Calu3 (cell line): ENCODE measurements around the gene DOCK10. TPM values are rescaled to one million over a fixed set of nuclear protein-coding genes. Genes with fewer than 3 reads are reported as not detected.

ENCODE experiments used
- BruUV-seq: library from RNA; stranded (reverse); fragments of 400-500 nt; replicated peaks from 2 replicates; lab custom pipeline; 2021; lab: Mats Ljungman, UMichigan
- CTCF ChIA-PET: fragments of 300-600 bp; sonication (Branson Sonifier 250); formaldehyde crosslinking; loops from one replicate; lab custom pipeline; 2022; ENCODE audit warnings: antibody characterized with exemption; lab: Charles Lee
- DNase-seq: peaks from one replicate; pipeline ENCODE4 v3.0.0; 2022
- H3K27ac Mint-ChIP-seq: one replicate; pipeline ENCODE4 v1.8.0; 2022; ENCODE audit warnings: mixed read lengths; ENCODE audit not compliant: unreplicated experiment
- H3K27me3 Mint-ChIP-seq: one replicate; pipeline ENCODE4 v1.8.0; 2022; ENCODE audit warnings: mixed read lengths; ENCODE audit not compliant: unreplicated experiment
- H3K36me3 Mint-ChIP-seq: one replicate; pipeline ENCODE4 v1.8.0; 2022; ENCODE audit warnings: mild to moderate bottlenecking, moderate library complexity, mixed read lengths; ENCODE audit not compliant: insufficient read depth, unreplicated experiment
- H3K4me1 Mint-ChIP-seq: one replicate; pipeline ENCODE4 v1.8.0; 2022; ENCODE audit warnings: mild to moderate bottlenecking, low read depth, mixed read lengths; ENCODE audit not compliant: unreplicated experiment
- H3K4me3 Mint-ChIP-seq: one replicate; pipeline ENCODE4 v1.8.0; 2022; ENCODE audit warnings: mild to moderate bottlenecking, low read depth, moderate library complexity, mixed read lengths; ENCODE audit not compliant: unreplicated experiment
- H3K9me3 Mint-ChIP-seq: one replicate; pipeline ENCODE4 v1.8.0; 2022; ENCODE audit warnings: low read depth, mixed read lengths; ENCODE audit not compliant: unreplicated experiment
- CTCF ChIP-seq: fragments of 200-600 bp; IDR thresholded peaks from one replicate; pipeline ENCODE4 v1.8.0; 2022; ENCODE audit warnings: antibody characterized with exemption; ENCODE audit not compliant: unreplicated experiment
- intact Hi-C: fragments of 100-400 bp; cut with micrococcal nuclease; formaldehyde crosslinking; loops from one replicate; pipeline ENCODE4 v1.10.0; 2022; ENCODE audit not compliant: unreplicated experiment
- total RNA-seq: library from RNA; stranded (reverse); gene quantifications from 2 replicates; pipeline ENCODE4 v1.2.3, GENCODE V29; 2022

The DOCK10 gene
- total RNA-seq, 1 experiment from 2014 or later = 11.9 TPM

DNA sequence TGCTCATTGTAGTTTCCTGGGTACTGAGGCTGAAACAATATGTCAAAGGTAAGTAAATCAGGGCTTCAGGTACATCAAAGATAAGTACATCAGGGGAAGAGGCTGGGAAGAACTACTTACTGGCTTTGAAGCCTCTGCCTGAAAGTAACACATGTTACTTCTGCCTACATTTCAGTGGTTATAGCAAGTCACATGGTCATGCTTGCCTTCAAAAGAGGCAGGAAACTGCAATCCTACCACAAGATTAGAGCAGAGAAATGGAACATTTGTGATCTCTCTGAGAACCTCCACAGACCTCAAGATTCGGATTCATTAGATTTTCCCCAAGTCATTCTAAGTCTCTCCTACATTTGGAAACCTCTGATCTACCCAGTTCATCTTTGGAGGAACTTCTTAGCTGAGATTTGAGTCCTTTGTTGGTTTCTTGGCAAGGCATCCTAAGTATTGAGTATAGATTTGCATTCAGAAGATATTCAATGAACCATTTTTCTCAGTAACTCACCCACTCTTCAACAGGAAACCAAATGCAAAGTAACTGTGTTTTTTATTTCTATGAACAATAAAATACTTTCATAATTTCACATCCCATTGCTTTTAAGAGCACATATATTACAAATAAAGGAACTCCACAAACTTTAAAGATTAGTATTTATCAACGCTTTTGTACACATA is 277.6 kb downstream of the DOCK10 start:
- BruUV-seq = no TSS peak
- H3K36me3 Mint-ChIP-seq = no peaks in the 10 kb centered on the region
- H3K4me3 Mint-ChIP-seq = no peak overlapping the region

DNA sequence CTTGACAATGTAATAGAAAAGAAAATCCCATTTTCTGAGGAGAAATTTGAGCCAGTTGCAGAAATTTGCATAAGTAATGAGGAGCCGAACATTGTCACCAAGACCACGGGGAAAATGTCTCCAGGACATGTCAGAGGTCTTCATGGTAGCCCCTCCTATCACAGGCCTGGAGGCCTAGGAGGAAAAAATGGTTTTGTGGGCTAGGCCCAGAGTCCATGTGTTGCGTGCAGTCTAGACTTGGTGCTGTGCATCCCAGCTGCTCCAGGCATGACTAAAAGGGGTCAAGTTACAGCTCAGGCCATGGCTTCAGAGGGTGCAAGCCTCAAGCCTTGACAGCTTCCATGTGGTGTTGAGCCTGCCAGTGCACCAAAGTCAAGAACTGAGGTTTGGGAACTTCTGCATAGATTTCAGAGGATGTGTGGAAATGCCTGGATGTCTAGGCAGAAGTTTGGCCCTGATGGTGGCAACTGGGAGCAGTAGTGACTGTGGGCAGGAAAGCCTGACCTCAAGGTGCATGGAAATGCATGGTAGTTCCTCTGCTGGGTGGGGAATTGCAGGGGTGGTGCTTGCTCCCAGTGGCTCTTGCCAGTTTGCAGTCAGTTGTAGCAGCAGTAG is 284.2 kb downstream of the DOCK10 start:
- H3K27me3 Mint-ChIP-seq = no peaks in the 10 kb centered on the region
- no peak for DNase-seq
- no peak overlapping the region for H3K27ac Mint-ChIP-seq
- intact Hi-C loops = no loop called here
- no peak overlapping the region for H3K4me3 Mint-ChIP-seq
- CTCF ChIA-PET = no interaction called here
- no TSS peak for BruUV-seq
- TF ChIP-seq CTCF = no peak
- H3K36me3 Mint-ChIP-seq = no peaks in the 10 kb centered on the region
- peaks cover 19% of the 10 kb centered on the region for H3K9me3 Mint-ChIP-seq
- no peaks in the 10 kb centered on the region for H3K4me1 Mint-ChIP-seq

More for the DNA sequence above, 277.6 kb downstream of the DOCK10 start:
- CTCF ChIA-PET = interaction anchor here (1.0 kb wide), 1 partner anchor 12 kb away, joined by 3 read pairs; no protein-coding TSS in a partner anchor
- no peaks in the 10 kb centered on the region for H3K27me3 Mint-ChIP-seq
- H3K4me1 Mint-ChIP-seq = no peaks in the 10 kb centered on the region
- TF ChIP-seq CTCF = no peak
- no peak overlapping the region for H3K27ac Mint-ChIP-seq
- peaks cover 3% of the 10 kb centered on the region for H3K9me3 Mint-ChIP-seq
- no peak for DNase-seq
- intact Hi-C loops = no loop called here

DNA sequence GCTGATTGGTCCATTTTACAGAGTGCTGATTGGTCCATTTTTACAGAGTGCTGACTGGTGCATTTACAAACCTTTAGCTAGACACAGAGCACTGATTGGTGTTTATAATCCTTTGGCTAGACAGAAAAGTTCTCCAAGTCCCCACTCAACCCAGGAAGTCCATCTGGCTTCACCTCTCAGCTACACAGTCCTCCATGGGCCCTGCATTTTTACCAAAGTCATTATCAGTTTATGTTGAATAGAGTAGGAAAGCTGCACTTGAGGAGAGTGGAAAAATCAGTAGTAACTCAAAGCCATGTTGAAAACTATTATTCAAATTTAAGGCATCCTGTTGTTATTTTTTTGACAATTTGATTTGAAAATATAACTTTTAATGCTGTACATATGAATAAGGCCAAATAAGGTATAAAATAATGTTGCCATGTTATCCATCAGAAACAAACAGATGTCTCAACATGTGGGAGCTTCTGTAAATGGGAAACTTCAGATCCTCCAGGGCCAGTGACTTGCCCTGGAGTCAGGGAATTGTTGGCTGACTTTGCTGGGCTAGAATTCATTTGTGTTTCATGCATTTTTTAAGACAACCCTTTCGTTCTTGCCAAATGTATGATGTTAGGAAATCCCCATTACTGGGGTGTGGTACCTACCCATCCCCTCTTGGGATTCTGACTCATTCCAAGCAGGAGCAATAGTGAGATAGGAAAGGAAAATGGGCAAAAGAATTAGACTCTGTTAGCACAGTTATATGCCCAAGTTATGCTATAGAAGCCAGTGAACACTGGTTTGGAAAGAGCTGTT is 288.3 kb downstream of the DOCK10 start:
- no peak for DNase-seq
- intact Hi-C loops = no loop called here
- H3K4me1 Mint-ChIP-seq = no peaks in the 10 kb centered on the region
- CTCF ChIA-PET = no interaction called here
- TF ChIP-seq CTCF = no peak
- H3K4me3 Mint-ChIP-seq = no peak overlapping the region
- no peaks in the 10 kb centered on the region for H3K36me3 Mint-ChIP-seq
- no peaks in the 10 kb centered on the region for H3K27me3 Mint-ChIP-seq
- H3K9me3 Mint-ChIP-seq = peaks cover 14% of the 10 kb centered on the region
- no peak overlapping the region for H3K27ac Mint-ChIP-seq
- BruUV-seq = no TSS peak

DNA sequence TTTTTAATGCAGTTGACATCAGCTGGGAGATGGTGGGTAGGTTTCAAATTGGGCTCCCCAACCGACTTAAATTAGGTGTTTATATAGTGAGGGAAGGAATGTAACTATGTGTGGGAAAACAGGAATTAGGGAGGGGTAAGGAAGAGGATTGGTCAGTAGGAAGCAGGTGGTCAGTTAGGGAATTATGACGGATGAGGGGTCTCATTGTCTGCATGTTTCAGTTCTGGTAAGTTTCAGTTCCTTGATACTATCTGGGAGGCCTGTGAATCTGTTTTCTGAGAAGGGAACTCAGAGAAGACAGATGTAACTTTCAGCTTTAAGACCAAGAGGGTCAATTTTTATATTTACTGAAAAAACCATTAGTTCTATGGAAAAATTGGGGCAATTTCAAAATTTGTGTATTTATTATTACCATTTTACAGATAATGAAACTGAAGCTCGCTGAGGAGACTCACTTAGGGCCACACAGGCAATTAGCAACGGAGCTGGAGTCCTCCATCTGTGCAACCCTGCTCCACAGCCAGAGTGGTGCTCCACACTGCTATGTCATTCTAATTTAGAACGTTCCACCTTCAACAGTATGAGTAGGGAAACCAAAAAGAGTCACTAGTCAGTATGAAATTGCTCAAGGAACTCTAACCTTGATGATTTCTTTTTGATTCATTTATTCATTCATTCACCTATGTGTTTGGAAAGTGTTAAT is 290.1 kb downstream of the DOCK10 start:
- no TSS peak for BruUV-seq
- H3K4me1 Mint-ChIP-seq = no peaks in the 10 kb centered on the region
- no peak for TF ChIP-seq CTCF
- H3K36me3 Mint-ChIP-seq = no peaks in the 10 kb centered on the region
- H3K27ac Mint-ChIP-seq = no peak overlapping the region
- H3K9me3 Mint-ChIP-seq = peaks cover 4% of the 10 kb centered on the region
- H3K4me3 Mint-ChIP-seq = no peak overlapping the region
- DNase-seq = no peak
- CTCF ChIA-PET = no interaction called here
- H3K27me3 Mint-ChIP-seq = no peaks in the 10 kb centered on the region
- intact Hi-C loops = no loop called here
